ENCODE measurements around the gene CDH12.
"Not testable (repeated sequence)": the region's sequence is repeated elsewhere in the genome, so short reads cannot be mapped to it uniquely, and the experiment has no call there.

DNA sequence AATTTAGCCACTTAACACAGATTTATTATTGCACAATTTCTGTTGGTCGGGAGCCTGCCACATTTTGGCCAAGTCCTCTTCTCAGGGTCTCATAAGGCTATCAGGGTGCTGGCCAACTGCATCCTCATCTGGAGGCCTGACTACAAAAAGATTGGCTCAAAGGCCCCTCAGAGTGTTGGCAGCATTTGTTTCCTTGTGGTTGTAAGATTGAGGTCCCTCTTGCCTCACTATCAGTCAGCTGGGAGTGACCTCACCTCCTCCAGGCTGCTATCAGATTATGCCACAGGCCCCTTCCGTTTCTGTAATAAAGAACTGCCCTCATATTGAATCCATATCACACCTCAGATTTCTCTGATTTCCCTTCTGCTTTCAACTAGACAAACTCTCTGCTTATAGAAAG lies 698.4 kb downstream of the CDH12 start:
- TF ChIP-seq SRF (IDR thresholded peaks at IDR 0.05; ENCODE audit: low read depth in 2 of 2, low read length in 2 of 2); CTCF (IDR thresholded peaks at IDR 0.05 in 2 of 3, conservative IDR thresholded peaks at IDR 0.05 in 1 of 3; ENCODE audit: control insufficient read depth in 2 of 3, extremely low read depth in 1 of 3, insufficient read depth in 1 of 3, low read depth in 3 of 3, low read length in 3 of 3); REST (IDR thresholded peaks at IDR 0.05; ENCODE audit: low read depth, low read length); ZBTB40 (IDR thresholded peaks at IDR 0.05; ENCODE audit: borderline replicate concordance); SMARCA5 (IDR thresholded peaks at IDR 0.05); KDM1A (IDR thresholded peaks at IDR 0.05; ENCODE audit: borderline replicate concordance); POLR2A (IDR thresholded peaks at IDR 0.05; ENCODE audit: low read depth, low read length); JUND (IDR thresholded peaks at IDR 0.05; ENCODE audit: low read depth, low read length); NRF1 (conservative IDR thresholded peaks at IDR 0.05; ENCODE audit: low read depth, low read length); CREB1 (IDR thresholded peaks at IDR 0.05; ENCODE audit: low read depth); DPF2 (IDR thresholded peaks at IDR 0.05): not testable (repeated sequence)
- TF ChIP-seq, protein P1, sequence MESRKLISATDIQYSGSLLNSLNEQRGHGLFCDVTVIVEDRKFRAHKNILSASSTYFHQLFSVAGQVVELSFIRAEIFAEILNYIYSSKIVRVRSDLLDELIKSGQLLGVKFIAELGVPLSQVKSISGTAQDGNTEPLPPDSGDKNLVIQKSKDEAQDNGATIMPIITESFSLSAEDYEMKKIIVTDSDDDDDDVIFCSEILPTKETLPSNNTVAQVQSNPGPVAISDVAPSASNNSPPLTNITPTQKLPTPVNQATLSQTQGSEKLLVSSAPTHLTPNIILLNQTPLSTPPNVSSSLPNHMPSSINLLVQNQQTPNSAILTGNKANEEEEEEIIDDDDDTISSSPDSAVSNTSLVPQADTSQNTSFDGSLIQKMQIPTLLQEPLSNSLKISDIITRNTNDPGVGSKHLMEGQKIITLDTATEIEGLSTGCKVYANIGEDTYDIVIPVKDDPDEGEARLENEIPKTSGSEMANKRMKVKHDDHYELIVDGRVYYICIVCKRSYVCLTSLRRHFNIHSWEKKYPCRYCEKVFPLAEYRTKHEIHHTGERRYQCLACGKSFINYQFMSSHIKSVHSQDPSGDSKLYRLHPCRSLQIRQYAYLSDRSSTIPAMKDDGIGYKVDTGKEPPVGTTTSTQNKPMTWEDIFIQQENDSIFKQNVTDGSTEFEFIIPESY (IDR thresholded peaks at IDR 0.05): not testable (repeated sequence)

Data from GM12878 (cell line).